NCI-H345 treated with DMSO at 0.1 percent for 48 hours (cell line): ENCODE results near the gene OR13C8.
"Not testable (repeated sequence)": the region's sequence is repeated elsewhere in the genome, so short reads cannot be mapped to it uniquely, and the experiment has no call there.

Experiments used
- DNase-seq: peaks from one replicate; lab custom pipeline; 2025; ENCODE audit not compliant: unreplicated experiment; lab: John Stamatoyannopoulos, UW

Gene OR13C8

GRCh38 chr9:104568868-104569267 is at the start of gene OR13C8:
TSS of gene OR13C8 (plus strand) at chr9:104569168. CDS start at chr9:104569168, 0 bp downstream.
- DNase-seq, result no peak

GRCh38 chr9:104520241-104520640 is 48.7 kb upstream of the OR13C8 start:
- not testable (repeated sequence) for DNase-seq

GRCh38 chr9:104527109-104527508 is 41.9 kb upstream of the OR13C8 start, which contains the start of gene OR13C4:
TSS of gene OR13C4 (minus strand) at chr9:104527209. CDS start at chr9:104527209, 0 bp downstream.
- no peak for DNase-seq

- no peak for DNase-seq
Observed at GRCh38 chr9:104536756-104537155, 32.2 kb upstream of the OR13C8 start, which contains the start of gene OR13C3. TSS of gene OR13C3 (minus strand) at chr9:104536856. CDS start at chr9:104536723, 133 bp downstream.

- no peak for DNase-seq
Observed at GRCh38 chr9:104539275-104539674, 29.7 kb upstream of the OR13C8 start.

GRCh38 chr9:104544644-104545043 is 24.3 kb upstream of the OR13C8 start:
- DNase-seq, result no peak

GRCh38 chr9:104553261-104553660 is 15.7 kb upstream of the OR13C8 start:
- DNase-seq, result no peak

GRCh38 chr9:104555521-104555920 is 13.4 kb upstream of the OR13C8 start:
- no peak for DNase-seq

- peak; percentile 14 for DNase-seq
Observed at GRCh38 chr9:104556830-104557634, 11.9 kb upstream of the OR13C8 start.

GRCh38 chr9:104564358-104564757 is 4.6 kb upstream of the OR13C8 start:
- DNase-seq, result no peak

- no peak for DNase-seq
Observed at GRCh38 chr9:104572612-104573011, 3.6 kb downstream of the OR13C8 start.

GRCh38 chr9:104575456-104575855 is 6.5 kb downstream of the OR13C8 start:
- DNase-seq, result no peak

- no peak for DNase-seq
Observed at GRCh38 chr9:104577263-104577662, 8.3 kb downstream of the OR13C8 start.

GRCh38 chr9:104580562-104580961 is 11.6 kb downstream of the OR13C8 start:
- DNase-seq, result no peak

GRCh38 chr9:104586496-104587180 is 17.7 kb downstream of the OR13C8 start:
- no peak for DNase-seq

- DNase-seq, result no peak
Observed at GRCh38 chr9:104589626-104590025, 20.7 kb downstream of the OR13C8 start.

GRCh38 chr9:104598749-104599148 is 29.8 kb downstream of the OR13C8 start:
- not testable (repeated sequence) for DNase-seq

GRCh38 chr9:104599313-104599712 is 30.3 kb downstream of the OR13C8 start, which contains the start of gene OR13C5:
TSS of gene OR13C5 (minus strand) at chr9:104599413. CDS start at chr9:104599413, 0 bp downstream.
- DNase-seq, result not testable (repeated sequence)

- DNase-seq, result no peak
Observed at GRCh38 chr9:104604801-104605200, 35.8 kb downstream of the OR13C8 start.

- not testable (repeated sequence) for DNase-seq
Observed at GRCh38 chr9:104605527-104605926, 36.6 kb downstream of the OR13C8 start, which contains the start of gene OR13C2. TSS of gene OR13C2 (minus strand) at chr9:104605627. CDS start at chr9:104605627, 0 bp downstream.

GRCh38 chr9:104606152-104606551 is 37.2 kb downstream of the OR13C8 start:
- no peak for DNase-seq

- no peak for DNase-seq
Observed at GRCh38 chr9:104608336-104608735, 39.4 kb downstream of the OR13C8 start.
